ENCODE data around the gene ADARB2. TPM values are rescaled to one million over a fixed set of nuclear protein-coding genes. Genes with fewer than 3 reads are reported as not detected.

The ADARB2 gene
- total and polyA plus RNA-seq, 4 donors = 0.55 to 0.70 (median 0.59) TPM; not detected in 1

DNA sequence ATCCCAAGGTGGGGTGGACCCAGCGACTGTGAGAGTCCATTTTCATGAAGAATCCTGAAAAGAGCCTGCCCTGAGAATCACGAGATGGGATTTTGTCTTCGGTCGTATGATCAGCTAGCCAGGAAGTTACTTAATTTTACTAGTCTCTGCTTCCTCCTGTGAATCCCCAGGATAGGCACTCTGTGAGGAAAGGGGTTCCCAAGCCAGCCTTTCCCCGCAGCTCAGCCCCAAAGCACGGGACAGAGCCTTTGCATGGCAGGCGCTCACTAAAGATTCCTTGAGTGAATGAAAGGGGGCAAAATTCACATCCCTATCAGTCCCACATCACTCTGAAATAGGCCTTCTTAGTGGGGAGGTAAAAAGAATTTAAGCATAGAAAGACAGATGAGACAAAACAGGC, 219.6 kb downstream of the ADARB2 start:
- Histone ChIP-seq H3K27me3 (ENCODE audit: control insufficient read depth in 4 of 4, insufficient read depth in 4 of 4, low read length in 3 of 4) (no peaks in the 10 kb centered on the region), H3K4me3 (ENCODE audit: low read depth in 1 of 3, low read length in 3 of 3) (no peak overlapping the region), H3K4me1 (ENCODE audit: control insufficient read depth in 4 of 4, insufficient read depth in 4 of 4, low read length in 3 of 4) (no peaks in the 10 kb centered on the region), H3K9ac (ENCODE audit: low read depth in 1 of 2, low read length in 2 of 2) (no peak overlapping the region), H3K36me3 (ENCODE audit: control insufficient read depth in 4 of 4, insufficient read depth in 3 of 4, low read depth in 1 of 4, low read length in 3 of 4) (no peaks in the 10 kb centered on the region), H3K27ac (ENCODE audit: low read depth in 1 of 2, low read length in 2 of 2) (no peak overlapping the region), H3K9me3 (ENCODE audit: control insufficient read depth in 4 of 4, low read length in 3 of 4) (peaks cover 0 to 1% (median 0%) of the 10 kb centered on the region in 4 donors)
- DNase-seq (ENCODE audit: low spot score) = no peak
- 79% methylated on average over 7 of the region's 7 CpGs for WGBS
- TF ChIP-seq SP1 (IDR thresholded peaks at IDR 0.05) (no peak), HNF4G (IDR thresholded peaks at IDR 0.05) (no peak), NR2F2 (IDR thresholded peaks at IDR 0.05) (no peak), FOXA2 (IDR thresholded peaks at IDR 0.05) (no peak), EGR1 (IDR thresholded peaks at IDR 0.05; ENCODE audit: low read depth in 2 of 2) (no peak), REST (IDR thresholded peaks at IDR 0.05) (no peak), HNF4A (conservative IDR thresholded peaks at IDR 0.05) (no peak), RXRA (IDR thresholded peaks at IDR 0.05) (no peak), ZBTB33 (IDR thresholded peaks at IDR 0.05) (no peak)
- TF ChIP-seq, protein P1, sequence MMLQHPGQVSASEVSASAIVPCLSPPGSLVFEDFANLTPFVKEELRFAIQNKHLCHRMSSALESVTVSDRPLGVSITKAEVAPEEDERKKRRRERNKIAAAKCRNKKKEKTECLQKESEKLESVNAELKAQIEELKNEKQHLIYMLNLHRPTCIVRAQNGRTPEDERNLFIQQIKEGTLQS (IDR thresholded peaks at IDR 0.05) = no peak

DNA sequence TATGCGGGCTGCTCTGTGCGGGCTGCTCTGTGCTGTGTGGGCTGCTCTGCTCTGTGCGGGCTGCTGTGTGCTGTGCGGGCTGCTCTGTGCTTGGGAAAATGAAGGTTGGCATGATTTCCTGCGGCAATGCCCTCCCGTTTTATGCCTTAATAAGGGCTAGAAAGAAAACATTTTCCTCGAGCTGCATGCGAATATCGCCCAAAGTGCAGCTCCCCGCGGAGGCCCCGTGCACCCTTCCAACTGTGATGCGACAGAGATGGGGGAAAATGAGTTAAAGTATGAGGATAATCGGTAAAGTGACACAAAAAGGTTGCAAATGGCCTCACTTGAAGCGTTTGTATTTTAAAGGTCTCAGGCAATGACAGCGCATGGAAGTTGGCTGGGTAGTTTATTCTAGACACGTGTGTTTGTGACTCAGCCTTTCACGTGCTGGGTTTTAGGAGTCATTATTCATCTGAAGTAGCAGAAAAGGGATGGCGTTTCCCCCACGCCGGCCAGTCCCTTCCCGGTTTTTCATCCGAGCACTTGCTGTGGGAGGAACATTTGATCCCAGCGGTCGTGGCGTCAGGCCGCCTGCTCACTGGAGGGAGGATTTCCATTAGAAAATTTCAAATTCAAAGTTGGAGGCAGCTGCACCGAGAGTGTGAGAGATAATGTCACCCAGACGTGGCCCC, 220.7 kb downstream of the ADARB2 start:
- no peaks in the 10 kb centered on the region for H3K36me3 ChIP-seq (ENCODE audit: control insufficient read depth in 4 of 4, insufficient read depth in 3 of 4, low read depth in 1 of 4, low read length in 3 of 4)
- no peak for TF ChIP-seq NR2F2 (IDR thresholded peaks at IDR 0.05)
- TF ChIP-seq, protein P2, sequence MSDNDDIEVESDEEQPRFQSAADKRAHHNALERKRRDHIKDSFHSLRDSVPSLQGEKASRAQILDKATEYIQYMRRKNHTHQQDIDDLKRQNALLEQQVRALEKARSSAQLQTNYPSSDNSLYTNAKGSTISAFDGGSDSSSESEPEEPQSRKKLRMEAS (IDR thresholded peaks at IDR 0.05) = no peak
- TF ChIP-seq, protein P3, sequence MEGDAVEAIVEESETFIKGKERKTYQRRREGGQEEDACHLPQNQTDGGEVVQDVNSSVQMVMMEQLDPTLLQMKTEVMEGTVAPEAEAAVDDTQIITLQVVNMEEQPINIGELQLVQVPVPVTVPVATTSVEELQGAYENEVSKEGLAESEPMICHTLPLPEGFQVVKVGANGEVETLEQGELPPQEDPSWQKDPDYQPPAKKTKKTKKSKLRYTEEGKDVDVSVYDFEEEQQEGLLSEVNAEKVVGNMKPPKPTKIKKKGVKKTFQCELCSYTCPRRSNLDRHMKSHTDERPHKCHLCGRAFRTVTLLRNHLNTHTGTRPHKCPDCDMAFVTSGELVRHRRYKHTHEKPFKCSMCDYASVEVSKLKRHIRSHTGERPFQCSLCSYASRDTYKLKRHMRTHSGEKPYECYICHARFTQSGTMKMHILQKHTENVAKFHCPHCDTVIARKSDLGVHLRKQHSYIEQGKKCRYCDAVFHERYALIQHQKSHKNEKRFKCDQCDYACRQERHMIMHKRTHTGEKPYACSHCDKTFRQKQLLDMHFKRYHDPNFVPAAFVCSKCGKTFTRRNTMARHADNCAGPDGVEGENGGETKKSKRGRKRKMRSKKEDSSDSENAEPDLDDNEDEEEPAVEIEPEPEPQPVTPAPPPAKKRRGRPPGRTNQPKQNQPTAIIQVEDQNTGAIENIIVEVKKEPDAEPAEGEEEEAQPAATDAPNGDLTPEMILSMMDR (IDR thresholded peaks at IDR 0.05; ENCODE audit: low read depth, low read length, missing input control) = no peak
- no peak for TF ChIP-seq ZBTB33 (IDR thresholded peaks at IDR 0.05)
- no peak for TF ChIP-seq GABPA (IDR thresholded peaks at IDR 0.05 in 1 of 2, conservative IDR thresholded peaks at IDR 0.05 in 1 of 2)
- no peak for TF ChIP-seq HNF4A (conservative IDR thresholded peaks at IDR 0.05)
- TF ChIP-seq TAF1 (conservative IDR thresholded peaks at IDR 0.05) = no peak
- TF ChIP-seq FOXA1 (IDR thresholded peaks at IDR 0.05) = no peak
- no peak for TF ChIP-seq EGR1 (IDR thresholded peaks at IDR 0.05; ENCODE audit: low read depth in 2 of 2)
- TF ChIP-seq FOXA2 (IDR thresholded peaks at IDR 0.05) = no peak
- no peak for TF ChIP-seq RAD21 (IDR thresholded peaks at IDR 0.05)
- no peak for TF ChIP-seq JUND (IDR thresholded peaks at IDR 0.05)
- TF ChIP-seq HNF4G (IDR thresholded peaks at IDR 0.05) = no peak
- TF ChIP-seq SP1 (IDR thresholded peaks at IDR 0.05) = no peak
- TF ChIP-seq REST (IDR thresholded peaks at IDR 0.05) = no peak
- TF ChIP-seq YY1 (IDR thresholded peaks at IDR 0.05) = no peak
- H3K27ac ChIP-seq (ENCODE audit: low read depth in 1 of 2, low read length in 2 of 2) = no peak overlapping the region
- 83% methylated on average over 29 of the region's 29 CpGs for WGBS
- no peaks in the 10 kb centered on the region for H3K4me1 ChIP-seq (ENCODE audit: control insufficient read depth in 4 of 4, insufficient read depth in 4 of 4, low read length in 3 of 4)
- no peak for DNase-seq (ENCODE audit: low spot score)
- no peak overlapping the region for H3K9ac ChIP-seq (ENCODE audit: low read depth in 1 of 2, low read length in 2 of 2)
- H3K27me3 ChIP-seq (ENCODE audit: control insufficient read depth in 4 of 4, insufficient read depth in 4 of 4, low read length in 3 of 4) = no peaks in the 10 kb centered on the region
- no peak overlapping the region for H3K4me3 ChIP-seq (ENCODE audit: low read depth in 1 of 3, low read length in 3 of 3)
- peaks cover 0 to 4% (median under 1%) of the 10 kb centered on the region in 4 donors for H3K9me3 ChIP-seq (ENCODE audit: control insufficient read depth in 4 of 4, low read length in 3 of 4)
